ENCODE results near the gene PROX1.
"Not testable (repeated sequence)": the region's sequence is repeated elsewhere in the genome, so short reads cannot be mapped to it uniquely, and the experiment has no call there.

The PROX1 gene

DNA sequence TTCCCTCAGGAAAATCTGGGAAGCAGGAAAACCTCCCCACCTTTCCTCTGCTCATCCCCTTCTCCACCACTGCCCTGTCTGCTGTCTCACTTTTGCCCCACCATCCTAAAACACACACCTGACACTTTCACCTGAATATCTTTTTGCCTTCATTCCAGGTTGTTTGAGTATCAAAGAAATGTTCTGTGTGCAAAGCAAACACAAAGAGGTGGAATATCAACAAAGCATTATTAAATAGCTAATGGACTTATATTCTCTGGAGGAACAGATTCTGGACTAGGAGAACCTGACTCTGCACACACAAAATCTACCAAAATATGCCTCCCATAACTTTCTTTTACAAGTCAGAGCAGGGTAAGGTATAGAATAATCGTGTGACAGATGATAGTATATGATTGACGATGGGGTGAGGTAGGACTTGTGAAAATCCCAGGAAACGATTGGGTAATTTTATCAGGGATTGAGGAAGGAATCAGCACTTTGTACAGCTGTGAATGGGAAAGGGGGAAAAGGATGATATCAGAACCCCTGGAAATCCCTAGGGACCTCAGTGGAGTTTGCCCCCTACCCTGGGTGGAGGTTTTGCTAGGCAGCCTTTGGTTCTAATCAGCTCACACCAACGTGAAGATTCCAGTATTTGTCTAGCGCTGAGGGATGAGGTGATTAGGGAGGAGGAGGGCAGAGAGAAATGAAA lies 87.7 kb downstream of the PROX1 start:
- Mint-ChIP-seq H3K9me3 (ENCODE audit: low read depth) (no peaks in the 10 kb centered on the region), H3K27ac (no peak overlapping the region), H3K27me3 (peaks cover 22% of the 10 kb centered on the region), H3K36me3 (peaks cover 2% of the 10 kb centered on the region), H3K4me1 (ENCODE audit: low read depth) (no peaks in the 10 kb centered on the region), H3K4me3 (no peak overlapping the region)

DNA sequence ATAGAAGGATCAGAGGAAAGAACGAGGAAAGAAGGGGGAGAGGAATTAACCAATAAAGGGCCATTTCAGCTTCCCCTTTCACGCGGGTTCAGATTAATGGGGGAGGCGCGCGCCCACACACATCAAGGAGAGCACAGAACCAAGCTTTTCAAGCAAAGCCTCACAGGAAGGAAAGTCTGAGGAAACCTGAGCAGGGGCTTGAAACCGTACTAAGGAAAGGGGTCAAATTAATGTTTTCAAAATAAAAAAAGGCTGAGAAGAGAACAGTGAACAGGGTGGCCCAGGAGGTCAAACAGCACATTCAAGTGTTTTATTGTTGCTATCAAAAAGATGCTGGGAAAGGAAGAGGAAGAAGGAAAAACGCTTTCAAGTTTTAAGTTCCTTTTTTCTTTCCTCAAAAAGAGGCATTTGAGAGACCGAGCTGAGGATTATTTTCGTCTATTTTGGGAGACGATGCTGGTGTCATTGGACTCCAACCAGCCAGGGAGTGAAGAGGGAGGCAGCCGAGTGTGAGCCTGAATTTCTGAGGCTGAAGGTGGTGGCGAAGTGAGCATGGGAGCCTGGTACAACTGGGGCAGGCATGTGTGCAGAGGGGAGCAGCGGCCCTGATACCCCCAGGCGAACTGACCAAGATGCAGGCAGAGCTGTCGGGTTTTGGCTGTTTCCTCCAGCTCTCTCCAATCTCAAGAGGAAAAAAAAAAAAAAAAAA lies 88.4 kb downstream of the PROX1 start:
- Mint-ChIP-seq H3K27ac (no peak overlapping the region), H3K27me3 (peaks cover 22% of the 10 kb centered on the region), H3K9me3 (ENCODE audit: low read depth) (no peaks in the 10 kb centered on the region), H3K36me3 (peaks cover 2% of the 10 kb centered on the region), H3K4me1 (ENCODE audit: low read depth) (no peaks in the 10 kb centered on the region), H3K4me3 (no peak overlapping the region)

DNA sequence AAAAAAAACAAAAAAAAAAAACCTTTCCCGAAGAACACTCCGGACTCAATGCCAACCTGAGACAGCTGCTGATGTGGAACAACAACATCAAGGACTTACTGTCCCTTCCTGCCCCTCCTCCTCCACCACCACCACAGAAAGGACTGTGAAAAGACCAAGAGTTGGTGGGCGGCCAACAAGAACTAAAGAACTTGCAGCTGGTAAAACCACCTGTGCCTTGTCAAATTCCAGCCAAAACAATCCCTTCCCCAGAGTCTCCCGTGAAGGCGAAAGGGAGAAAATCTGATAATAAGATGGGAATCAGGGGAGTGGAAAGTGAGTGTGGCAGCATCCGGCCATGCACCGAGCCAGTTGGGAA lies 88.9 kb downstream of the PROX1 start:
- peaks cover 24% of the 10 kb centered on the region for H3K27me3 Mint-ChIP-seq
- H3K27ac Mint-ChIP-seq = no peak overlapping the region
- H3K4me3 Mint-ChIP-seq = no peak overlapping the region
- H3K9me3 Mint-ChIP-seq (ENCODE audit: low read depth) = no peaks in the 10 kb centered on the region
- peaks cover 2% of the 10 kb centered on the region for H3K36me3 Mint-ChIP-seq
- H3K4me1 Mint-ChIP-seq (ENCODE audit: low read depth) = no peaks in the 10 kb centered on the region

DNA sequence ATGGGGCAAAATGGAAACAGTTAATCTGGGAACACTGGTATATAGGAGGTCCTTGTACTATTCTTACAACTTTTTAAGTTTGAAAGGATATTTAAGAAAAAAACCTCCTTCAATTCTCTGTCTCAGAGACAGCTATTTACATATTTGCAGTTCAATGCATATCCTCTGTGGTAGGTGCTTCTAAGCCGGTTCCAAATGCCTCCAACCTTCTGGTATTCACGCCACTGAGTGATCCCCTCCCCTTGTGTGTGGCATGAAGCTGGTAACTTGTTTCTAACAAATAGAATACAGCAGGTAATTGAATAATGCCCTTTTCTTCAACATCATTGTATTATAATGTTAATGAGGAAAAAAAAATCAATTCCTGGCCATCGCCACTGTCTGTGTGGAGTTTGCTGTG lies 91.2 kb downstream of the PROX1 start:
- no peak overlapping the region for H3K27ac Mint-ChIP-seq
- no peaks in the 10 kb centered on the region for H3K36me3 Mint-ChIP-seq
- H3K27me3 Mint-ChIP-seq = peaks cover 17% of the 10 kb centered on the region
- H3K4me1 Mint-ChIP-seq (ENCODE audit: low read depth) = no peaks in the 10 kb centered on the region
- peaks cover 5% of the 10 kb centered on the region for H3K9me3 Mint-ChIP-seq (ENCODE audit: low read depth)
- no peak overlapping the region for H3K4me3 Mint-ChIP-seq

DNA sequence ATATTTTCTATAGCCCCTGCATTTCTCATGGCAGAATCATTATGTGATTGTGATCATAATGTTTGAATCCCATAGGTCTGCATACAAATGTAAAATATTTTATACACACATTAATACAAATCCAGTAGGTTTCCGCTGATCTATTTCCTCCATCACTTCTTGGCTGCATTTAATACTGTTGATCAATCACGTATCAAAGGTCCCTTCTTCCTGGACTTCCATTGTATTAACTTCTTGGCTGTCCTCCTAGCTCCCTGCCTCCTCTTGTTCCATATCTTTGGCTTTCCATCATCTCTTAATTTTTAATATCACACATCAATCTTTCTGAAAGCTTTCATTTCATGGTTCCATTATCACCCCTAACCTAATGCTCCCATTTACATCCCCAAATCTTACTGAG lies 97.6 kb downstream of the PROX1 start:
- H3K4me3 Mint-ChIP-seq = no peak overlapping the region
- H3K4me1 Mint-ChIP-seq (ENCODE audit: low read depth) = no peaks in the 10 kb centered on the region
- no peaks in the 10 kb centered on the region for H3K36me3 Mint-ChIP-seq
- peaks cover 5% of the 10 kb centered on the region for H3K9me3 Mint-ChIP-seq (ENCODE audit: low read depth)
- peaks cover 10% of the 10 kb centered on the region for H3K27me3 Mint-ChIP-seq
- no peak overlapping the region for H3K27ac Mint-ChIP-seq

DNA sequence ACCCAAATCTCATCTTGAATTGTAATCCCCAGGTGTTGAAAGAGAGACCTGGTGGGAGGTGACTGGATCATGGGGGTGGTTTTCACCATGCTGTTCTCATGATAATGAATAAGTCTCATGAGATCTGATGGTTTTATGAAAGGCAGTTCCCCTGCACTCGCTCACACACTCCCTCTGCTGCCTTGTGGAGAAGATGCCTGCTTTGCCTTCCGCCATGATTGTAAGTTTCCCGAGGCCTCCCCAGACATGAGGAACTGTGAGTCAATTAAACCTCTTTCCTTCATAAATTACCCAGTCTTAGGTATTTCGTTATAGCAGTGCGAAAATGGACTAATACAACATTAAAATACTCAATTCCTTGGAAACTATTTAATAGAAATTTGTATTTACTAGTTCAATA lies 99.2 kb downstream of the PROX1 start:
- peaks cover 1% of the 10 kb centered on the region for H3K4me1 Mint-ChIP-seq (ENCODE audit: low read depth)
- H3K9me3 Mint-ChIP-seq (ENCODE audit: low read depth) = peaks cover 5% of the 10 kb centered on the region
- H3K36me3 Mint-ChIP-seq = no peaks in the 10 kb centered on the region
- H3K27me3 Mint-ChIP-seq = peaks cover 12% of the 10 kb centered on the region
- no peak overlapping the region for H3K4me3 Mint-ChIP-seq
- H3K27ac Mint-ChIP-seq = no peak overlapping the region

DNA sequence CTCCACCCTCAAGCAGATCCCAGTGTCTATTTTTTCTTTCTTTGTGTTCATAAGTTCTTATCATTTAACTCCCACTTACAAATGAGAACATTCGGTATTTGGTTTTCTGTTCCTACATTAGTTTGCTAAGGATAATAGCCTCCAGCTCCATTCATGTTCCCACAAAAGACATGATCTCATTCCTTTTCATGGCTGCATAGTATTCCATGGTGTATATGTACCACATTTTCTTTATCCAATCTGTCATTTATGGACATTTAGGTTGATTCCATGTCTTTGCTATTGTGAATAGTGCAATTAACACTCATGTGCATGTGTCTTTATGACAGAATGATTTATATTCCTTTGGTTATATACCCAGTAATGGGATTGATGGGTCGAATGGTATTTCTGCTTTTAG lies 101.2 kb downstream of the PROX1 start:
- H3K36me3 Mint-ChIP-seq; H3K9me3 Mint-ChIP-seq (ENCODE audit: low read depth); H3K4me1 Mint-ChIP-seq (ENCODE audit: low read depth); H3K27ac Mint-ChIP-seq; H3K4me3 Mint-ChIP-seq: not testable (repeated sequence)
- peaks cover 12% of the 10 kb centered on the region for H3K27me3 Mint-ChIP-seq

Data from activated naive CD8-positive, alpha-beta T cell (primary cell).